Trophoblast cell (in vitro differentiated cells and primary cell): ENCODE data around the gene SETD7.

Experiments used
- DNase-seq, 2 donors: peaks; one replicate each; pipeline ENCODE4 v3.0.0-alpha.2; 2016
- H2AFZ ChIP-seq: 2 replicates; pipeline ENCODE4 v1.6.1; 2013; ENCODE audit warnings: low read length, moderate library complexity, mild to moderate bottlenecking; ENCODE audit not compliant: insufficient read depth, poor library complexity
- H2AK5ac ChIP-seq: 2 replicates; pipeline ENCODE4 v1.6.1; 2013; ENCODE audit warnings: mild to moderate bottlenecking, low read length
- H2BK120ac ChIP-seq: 2 replicates; pipeline ENCODE4 v1.6.1; 2013; ENCODE audit warnings: low read length, mild to moderate bottlenecking, moderate library complexity; ENCODE audit not compliant: insufficient read depth, poor library complexity
- H2BK12ac ChIP-seq: 2 replicates; pipeline ENCODE4 v1.6.1; 2013; ENCODE audit warnings: mild to moderate bottlenecking, low read length, moderate library complexity
- H2BK5ac ChIP-seq: 2 replicates; pipeline ENCODE4 v1.6.1; 2013; ENCODE audit warnings: low read length, low read depth, moderate library complexity, mild to moderate bottlenecking; ENCODE audit not compliant: poor library complexity
- H3K14ac ChIP-seq: 2 replicates; pipeline ENCODE4 v1.6.1; 2013; ENCODE audit warnings: mild to moderate bottlenecking, low read length
- H3K18ac ChIP-seq: 2 replicates; pipeline ENCODE4 v1.6.1; 2013; ENCODE audit warnings: mild to moderate bottlenecking, low read length
- H3K23ac ChIP-seq: 2 replicates; pipeline ENCODE4 v1.6.1; 2013; ENCODE audit warnings: low read length
- H3K27ac ChIP-seq: 2 replicates; pipeline ENCODE4 v1.5.1; 2013; ENCODE audit warnings: low read depth, mild to moderate bottlenecking, inconsistent platforms, low read length, moderate library complexity
- H3K27me3 ChIP-seq: 2 replicates; pipeline ENCODE4 v1.6.1; 2013; ENCODE audit warnings: inconsistent platforms, mild to moderate bottlenecking, low read length, moderate library complexity; ENCODE audit not compliant: insufficient read depth
- H3K36me3 ChIP-seq, 2 experiments: 1 replicate in 1 of 2; 2 replicates in 1 of 2; pipeline ENCODE4 v1.6.1; 2013; ENCODE audit warnings: low read length in 2 of 2, mild to moderate bottlenecking in 2 of 2, moderate library complexity in 1 of 2; ENCODE audit not compliant: insufficient read depth in 2 of 2, control insufficient read depth in 1 of 2
- H3K4ac ChIP-seq: 2 replicates; pipeline ENCODE4 v1.6.1; 2013; ENCODE audit warnings: low read depth, mild to moderate bottlenecking, low read length, moderate library complexity
- H3K4me1 ChIP-seq, 2 experiments: 1 replicate in 1 of 2; 2 replicates in 1 of 2; pipeline ENCODE4 v1.6.1; 2013; ENCODE audit warnings: low read length in 2 of 2, mild to moderate bottlenecking in 2 of 2, moderate library complexity in 1 of 2; ENCODE audit not compliant: insufficient read depth in 2 of 2, control insufficient read depth in 1 of 2
- H3K4me2 ChIP-seq: 2 replicates; pipeline ENCODE4 v1.6.1; 2013; ENCODE audit warnings: inconsistent platforms, mild to moderate bottlenecking, low read length, moderate library complexity
- H3K4me3 ChIP-seq: 2 replicates; pipeline ENCODE4 v1.5.1; 2013; ENCODE audit warnings: mild to moderate bottlenecking, low read depth, low read length, inconsistent platforms
- H3K79me1 ChIP-seq: one replicate; pipeline ENCODE4 v1.6.1; 2013; ENCODE audit warnings: low read length
- H3K79me2 ChIP-seq: 2 replicates; pipeline ENCODE4 v1.6.1; 2013; ENCODE audit warnings: low read length, mild to moderate bottlenecking; ENCODE audit not compliant: control insufficient read depth, insufficient read depth, poor library complexity
- H3K9ac ChIP-seq: 2 replicates; pipeline ENCODE4 v1.6.1; 2013; ENCODE audit warnings: mild to moderate bottlenecking, low read length
- H3K9me3 ChIP-seq: 2 replicates; pipeline ENCODE4 v1.6.1; 2013; ENCODE audit warnings: low read depth, mild to moderate bottlenecking, control low read depth, inconsistent platforms, low read length; ENCODE audit not compliant: insufficient read depth
- H4K12ac ChIP-seq: 2 replicates; pipeline ENCODE4 v1.6.1; 2013; ENCODE audit warnings: low read depth, mild to moderate bottlenecking, low read length, moderate library complexity
- H4K8ac ChIP-seq: 2 replicates; pipeline ENCODE4 v1.6.1; 2013; ENCODE audit warnings: low read depth, mild to moderate bottlenecking, low read length, moderate library complexity
- H4K91ac ChIP-seq: one replicate; pipeline ENCODE4 v1.6.1; 2013; ENCODE audit warnings: low read depth, mild to moderate bottlenecking, low read length, moderate library complexity
- WGBS: extraction: QIAGEN DNeasy Blood & Tissue Kit; methylation state at CpG from one replicate; pipeline ENCODE4 v1.1.7; 2013; ENCODE audit warnings: missing lambda C conversion rate; ENCODE audit not compliant: insufficient read length, insufficient coverage; ENCODE audit errors: extremely low coverage; 5-methylcytosine and 5-hydroxymethylcytosine counted together

The SETD7 gene

GRCh38 chr4:139563515-139563914 lies 7.5 kb upstream of the SETD7 start:
- no peak overlapping the region for H3K4ac ChIP-seq
- no peak overlapping the region for H3K14ac ChIP-seq
- peaks cover 1% of the 10 kb centered on the region for H3K27me3 ChIP-seq
- no peak overlapping the region for H4K8ac ChIP-seq
- no peak overlapping the region for H2AK5ac ChIP-seq
- H2BK12ac ChIP-seq: no peak overlapping the region
- H3K9ac ChIP-seq: no peak overlapping the region
- H3K18ac ChIP-seq: no peak overlapping the region
- peaks cover 2% of the 10 kb centered on the region for H3K9me3 ChIP-seq
- WGBS: no CpG with 5 or more reads among the region's 2 CpGs
- no peak overlapping the region for H3K27ac ChIP-seq
- H2AFZ ChIP-seq: no peak overlapping the region
- no peak overlapping the region for H3K4me3 ChIP-seq
- H3K4me2 ChIP-seq: no peak overlapping the region
- H3K4me1 ChIP-seq: no peaks in the 10 kb centered on the region
- no peak overlapping the region for H4K12ac ChIP-seq
- H4K91ac ChIP-seq: no peak overlapping the region
- DNase-seq: no peak
- no peak overlapping the region for H2BK5ac ChIP-seq
- H3K23ac ChIP-seq: no peak overlapping the region
- no peaks in the 10 kb centered on the region for H3K79me1 ChIP-seq
- H3K79me2 ChIP-seq: no peaks in the 10 kb centered on the region
- H3K36me3 ChIP-seq: no peaks in the 10 kb centered on the region
- H2BK120ac ChIP-seq: no peak overlapping the region

DNA sequence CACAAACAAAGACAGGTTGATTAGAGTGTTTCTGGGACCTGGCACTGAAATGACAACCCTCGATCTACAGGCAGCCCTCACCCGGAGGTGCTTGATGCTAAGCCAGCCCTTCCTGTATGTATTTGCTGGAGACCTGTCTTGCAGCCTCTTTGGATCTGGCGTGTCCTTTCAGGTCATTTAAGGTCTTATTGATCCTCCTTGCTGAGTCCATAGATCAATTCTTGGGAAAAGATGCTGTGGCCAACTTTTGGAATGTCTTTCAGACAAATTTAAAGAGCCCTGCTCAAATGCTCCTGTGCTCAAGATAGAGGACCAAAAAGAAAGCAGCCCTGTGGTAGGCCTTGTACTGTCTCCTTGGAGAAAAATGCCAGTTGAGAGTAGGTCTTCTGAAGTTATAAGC lies 6.8 kb upstream of the SETD7 start:
- no peak overlapping the region for H4K8ac ChIP-seq
- no peak overlapping the region for H3K4ac ChIP-seq
- WGBS: no CpG with 5 or more reads among the region's 3 CpGs
- H3K4me2 ChIP-seq: no peak overlapping the region
- H3K14ac ChIP-seq: no peak overlapping the region
- H2BK12ac ChIP-seq: no peak overlapping the region
- H3K18ac ChIP-seq: no peak overlapping the region
- no peak overlapping the region for H3K4me3 ChIP-seq
- no peak overlapping the region for H4K91ac ChIP-seq
- H3K79me2 ChIP-seq: no peaks in the 10 kb centered on the region
- no peak overlapping the region for H3K27ac ChIP-seq
- DNase-seq: no peak
- H4K12ac ChIP-seq: no peak overlapping the region
- no peak overlapping the region for H3K23ac ChIP-seq
- no peak overlapping the region for H2AK5ac ChIP-seq
- no peaks in the 10 kb centered on the region for H3K36me3 ChIP-seq
- no peak overlapping the region for H2BK120ac ChIP-seq
- H2BK5ac ChIP-seq: no peak overlapping the region
- H3K4me1 ChIP-seq: no peaks in the 10 kb centered on the region
- no peaks in the 10 kb centered on the region for H3K79me1 ChIP-seq
- peaks cover 2% of the 10 kb centered on the region for H3K9me3 ChIP-seq
- no peak overlapping the region for H3K9ac ChIP-seq
- no peak overlapping the region for H2AFZ ChIP-seq
- peaks cover 4% of the 10 kb centered on the region for H3K27me3 ChIP-seq

DNA sequence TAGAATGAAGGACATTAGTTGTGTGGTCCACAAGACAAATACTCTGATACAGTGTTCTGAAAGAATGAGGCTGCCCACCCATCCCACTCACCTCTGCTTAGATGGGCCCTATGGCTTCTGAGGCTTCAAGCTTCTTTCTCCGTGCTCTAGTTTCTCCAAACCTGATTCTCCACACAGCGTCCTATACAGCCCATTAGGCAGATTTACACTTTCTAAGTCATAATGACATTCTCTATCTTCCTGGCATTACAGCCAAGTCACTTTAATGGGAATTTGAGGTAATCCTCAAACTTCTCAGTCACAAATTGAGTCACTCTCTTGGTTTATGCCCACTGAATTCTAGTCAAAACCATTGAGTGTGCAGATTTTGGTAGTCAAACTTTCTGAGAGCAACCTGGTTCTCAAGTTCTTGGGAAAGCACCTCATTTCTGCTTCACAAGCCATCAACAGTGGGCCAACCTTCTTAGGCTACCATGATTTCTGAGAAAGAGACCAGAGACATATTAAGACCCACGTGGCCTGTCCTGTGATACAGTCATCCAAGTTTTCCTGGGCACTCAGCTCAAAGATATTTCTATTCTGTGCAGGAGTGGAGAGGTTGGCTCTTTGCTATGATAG lies 6.2 kb upstream of the SETD7 start:
- no CpG with 5 or more reads among the region's 3 CpGs for WGBS

GRCh38 chr4:139560406-139561104 lies 4.5 kb upstream of the SETD7 start:
- no peak overlapping the region for H3K23ac ChIP-seq
- H4K8ac ChIP-seq: no peak overlapping the region
- H3K27ac ChIP-seq: no peak overlapping the region
- H3K4me1 ChIP-seq: peaks cover 0 to 3% of the 10 kb centered on the region in 2 experiments
- H4K91ac ChIP-seq: no peak overlapping the region
- peaks cover 6% of the 10 kb centered on the region for H3K79me2 ChIP-seq
- no peak overlapping the region for H2BK5ac ChIP-seq
- H3K27me3 ChIP-seq: peaks cover 18% of the 10 kb centered on the region
- H2AK5ac ChIP-seq: no peak overlapping the region
- H2BK12ac ChIP-seq: no peak overlapping the region
- H3K14ac ChIP-seq: no peak overlapping the region
- H3K18ac ChIP-seq: no peak overlapping the region
- peak in 1 of 2 donors; percentile 29 for DNase-seq
- H3K4me3 ChIP-seq: no peak overlapping the region
- H3K79me1 ChIP-seq: peaks cover 9% of the 10 kb centered on the region
- no peak overlapping the region for H3K4ac ChIP-seq
- peaks cover 2% of the 10 kb centered on the region for H3K9me3 ChIP-seq
- no peak overlapping the region for H3K4me2 ChIP-seq
- H3K36me3 ChIP-seq: no peaks in the 10 kb centered on the region
- no peak overlapping the region for H4K12ac ChIP-seq
- H2BK120ac ChIP-seq: no peak overlapping the region
- no peak overlapping the region for H3K9ac ChIP-seq
- no peak overlapping the region for H2AFZ ChIP-seq
- WGBS: no CpG with 5 or more reads among the region's 6 CpGs

More for the DNA sequence above, 6.2 kb upstream of the SETD7 start:
- H3K4me1 ChIP-seq: no peaks in the 10 kb centered on the region
- no peak overlapping the region for H2BK120ac ChIP-seq
- no peak overlapping the region for H2BK5ac ChIP-seq
- no peak overlapping the region for H3K4ac ChIP-seq
- no peak overlapping the region for H3K23ac ChIP-seq
- no peak overlapping the region for H2BK12ac ChIP-seq
- no peak overlapping the region for H2AK5ac ChIP-seq
- H3K27ac ChIP-seq: no peak overlapping the region
- peaks cover 2% of the 10 kb centered on the region for H3K9me3 ChIP-seq
- no peak for DNase-seq
- no peaks in the 10 kb centered on the region for H3K79me1 ChIP-seq
- no peak overlapping the region for H3K14ac ChIP-seq
- no peak overlapping the region for H3K4me3 ChIP-seq
- no peak overlapping the region for H4K91ac ChIP-seq
- no peak overlapping the region for H3K18ac ChIP-seq
- no peak overlapping the region for H4K8ac ChIP-seq
- H3K36me3 ChIP-seq: no peaks in the 10 kb centered on the region
- no peak overlapping the region for H4K12ac ChIP-seq
- no peaks in the 10 kb centered on the region for H3K79me2 ChIP-seq
- no peak overlapping the region for H3K9ac ChIP-seq
- H3K27me3 ChIP-seq: peaks cover 10% of the 10 kb centered on the region
- no peak overlapping the region for H2AFZ ChIP-seq
- no peak overlapping the region for H3K4me2 ChIP-seq
